Measurements from ENCODE around the gene APOE. TPM values are rescaled to one million over a fixed set of nuclear protein-coding genes. Genes with fewer than 3 reads are reported as not detected.

APOE gene
- total and polyA plus RNA-seq, 4 donors: 80.8 to 1,011 (median 206) TPM

- H3K27ac ChIP-seq (ENCODE audit: low read depth in 1 of 2, low read length in 1 of 2): no peak overlapping the region
- TF ChIP-seq, protein P1, sequence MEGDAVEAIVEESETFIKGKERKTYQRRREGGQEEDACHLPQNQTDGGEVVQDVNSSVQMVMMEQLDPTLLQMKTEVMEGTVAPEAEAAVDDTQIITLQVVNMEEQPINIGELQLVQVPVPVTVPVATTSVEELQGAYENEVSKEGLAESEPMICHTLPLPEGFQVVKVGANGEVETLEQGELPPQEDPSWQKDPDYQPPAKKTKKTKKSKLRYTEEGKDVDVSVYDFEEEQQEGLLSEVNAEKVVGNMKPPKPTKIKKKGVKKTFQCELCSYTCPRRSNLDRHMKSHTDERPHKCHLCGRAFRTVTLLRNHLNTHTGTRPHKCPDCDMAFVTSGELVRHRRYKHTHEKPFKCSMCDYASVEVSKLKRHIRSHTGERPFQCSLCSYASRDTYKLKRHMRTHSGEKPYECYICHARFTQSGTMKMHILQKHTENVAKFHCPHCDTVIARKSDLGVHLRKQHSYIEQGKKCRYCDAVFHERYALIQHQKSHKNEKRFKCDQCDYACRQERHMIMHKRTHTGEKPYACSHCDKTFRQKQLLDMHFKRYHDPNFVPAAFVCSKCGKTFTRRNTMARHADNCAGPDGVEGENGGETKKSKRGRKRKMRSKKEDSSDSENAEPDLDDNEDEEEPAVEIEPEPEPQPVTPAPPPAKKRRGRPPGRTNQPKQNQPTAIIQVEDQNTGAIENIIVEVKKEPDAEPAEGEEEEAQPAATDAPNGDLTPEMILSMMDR (IDR thresholded peaks at IDR 0.05; ENCODE audit: control extremely low read depth, extremely low read depth): no peak
- no peak for ATAC-seq (ENCODE audit: insufficient read depth, low FRiP score)
- DNase-seq: no peak
- peaks cover 4 to 13% (median 5%) of the 10 kb centered on the region in 5 donors for H3K4me1 ChIP-seq (ENCODE audit: control insufficient read depth in 5 of 5, insufficient read depth in 5 of 5, low read length in 5 of 5)
- no peak overlapping the region for H3K4me3 ChIP-seq
- no peaks in the 10 kb centered on the region for H3K9me3 ChIP-seq (ENCODE audit: control insufficient read depth in 4 of 4, insufficient read depth in 3 of 4, low read length in 3 of 4)
- H3K36me3 ChIP-seq (ENCODE audit: control insufficient read depth in 4 of 4, insufficient read depth in 4 of 4, low read length in 4 of 4): peaks cover 19 to 47% (median 25%) of the 10 kb centered on the region in 4 donors
- no peaks in the 10 kb centered on the region for H3K27me3 ChIP-seq (ENCODE audit: control insufficient read depth in 3 of 3, insufficient read depth in 3 of 3, low read length in 2 of 3)
- H3K9ac ChIP-seq (ENCODE audit: insufficient read depth in 1 of 2, low read length in 2 of 2): no peak overlapping the region
- 78 to 86% methylated on average over 9 of the region's 9 CpGs for WGBS, 2 donors
These were observed 10.7 kb upstream of the APOE start for GRCh38 chr19:44894946-44895345.

- 94 to 95% methylated on average over 8 of the region's 8 CpGs for WGBS, 2 donors
- H3K27me3 ChIP-seq (ENCODE audit: control insufficient read depth in 3 of 3, insufficient read depth in 3 of 3, low read length in 2 of 3): no peaks in the 10 kb centered on the region
- TF ChIP-seq, protein P1 (IDR thresholded peaks at IDR 0.05; ENCODE audit: control extremely low read depth, extremely low read depth): no peak
- ATAC-seq (ENCODE audit: insufficient read depth, low FRiP score) (no peak), DNase-seq (no peak)
- no peak overlapping the region for H3K27ac ChIP-seq (ENCODE audit: low read depth in 1 of 2, low read length in 1 of 2)
- no peaks in the 10 kb centered on the region for H3K9me3 ChIP-seq (ENCODE audit: control insufficient read depth in 4 of 4, insufficient read depth in 3 of 4, low read length in 3 of 4)
- H3K4me1 ChIP-seq (ENCODE audit: control insufficient read depth in 5 of 5, insufficient read depth in 5 of 5, low read length in 5 of 5): no peaks in the 10 kb centered on the region
- peaks cover 32 to 64% (median 34%) of the 10 kb centered on the region in 4 donors for H3K36me3 ChIP-seq (ENCODE audit: control insufficient read depth in 4 of 4, insufficient read depth in 4 of 4, low read length in 4 of 4)
- H3K4me3 ChIP-seq: no peak overlapping the region
- no peak overlapping the region for H3K9ac ChIP-seq (ENCODE audit: insufficient read depth in 1 of 2, low read length in 2 of 2)
These were observed 7.8 kb upstream of the APOE start for GRCh38 chr19:44897835-44898234.

- Histone ChIP-seq H3K27ac (ENCODE audit: low read depth in 1 of 2, low read length in 1 of 2) (no peak overlapping the region), H3K9ac (ENCODE audit: insufficient read depth in 1 of 2, low read length in 2 of 2) (no peak overlapping the region), H3K4me1 (ENCODE audit: control insufficient read depth in 5 of 5, insufficient read depth in 5 of 5, low read length in 5 of 5) (peaks cover 0 to 8% (median 0%) of the 10 kb centered on the region in 5 donors), H3K27me3 (ENCODE audit: control insufficient read depth in 3 of 3, insufficient read depth in 3 of 3, low read length in 2 of 3) (no peaks in the 10 kb centered on the region), H3K36me3 (ENCODE audit: control insufficient read depth in 4 of 4, insufficient read depth in 4 of 4, low read length in 4 of 4) (peaks cover 19 to 47% (median 27%) of the 10 kb centered on the region in 4 donors), H3K9me3 (ENCODE audit: control insufficient read depth in 4 of 4, insufficient read depth in 3 of 4, low read length in 3 of 4) (no peaks in the 10 kb centered on the region), H3K4me3 (no peak overlapping the region)
- TF ChIP-seq, protein P1 (IDR thresholded peaks at IDR 0.05; ENCODE audit: control extremely low read depth, extremely low read depth): no peak
- DNase-seq: no peak
- no peak for ATAC-seq (ENCODE audit: insufficient read depth, low FRiP score)
- WGBS, 2 donors: 91 to 96% methylated on average over 19 of the region's 19 CpGs
These were observed 5.0 kb upstream of the APOE start for GRCh38 chr19:44900328-44901244.
